Activated T-helper 9 cell treated with anti-CD3 and anti-CD28 coated beads, Interleukin-2, amount 50 U/mL, for 16 hours (primary cell): Measurements from ENCODE around the gene ZNF221.

Source experiments
- DNase-seq: peaks from one replicate; pipeline ENCODE4 v3.0.0-alpha.2; 2020; ENCODE audit warnings: low read depth

The ZNF221 gene

DNA sequence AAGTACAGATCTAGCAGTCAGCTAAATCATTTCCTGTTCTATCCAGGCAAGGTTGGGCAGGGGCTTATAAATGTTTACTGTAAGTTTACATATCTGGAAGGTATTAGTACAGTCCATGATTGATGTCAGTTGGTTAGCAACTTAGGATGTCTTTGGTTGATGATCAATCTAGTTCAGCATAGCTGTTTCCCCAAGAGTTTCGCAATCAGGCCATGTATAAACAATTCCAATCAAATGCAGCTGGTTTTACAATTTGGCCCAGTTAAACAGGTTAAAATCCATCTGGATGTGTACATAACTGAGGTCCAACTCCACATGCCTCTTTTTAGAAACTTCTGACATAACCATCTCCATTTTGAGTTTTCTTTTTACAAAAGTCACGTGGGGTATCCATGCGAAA is 6.9 kb downstream of the ZNF221 start:
- DNase-seq: no peak

DNA sequence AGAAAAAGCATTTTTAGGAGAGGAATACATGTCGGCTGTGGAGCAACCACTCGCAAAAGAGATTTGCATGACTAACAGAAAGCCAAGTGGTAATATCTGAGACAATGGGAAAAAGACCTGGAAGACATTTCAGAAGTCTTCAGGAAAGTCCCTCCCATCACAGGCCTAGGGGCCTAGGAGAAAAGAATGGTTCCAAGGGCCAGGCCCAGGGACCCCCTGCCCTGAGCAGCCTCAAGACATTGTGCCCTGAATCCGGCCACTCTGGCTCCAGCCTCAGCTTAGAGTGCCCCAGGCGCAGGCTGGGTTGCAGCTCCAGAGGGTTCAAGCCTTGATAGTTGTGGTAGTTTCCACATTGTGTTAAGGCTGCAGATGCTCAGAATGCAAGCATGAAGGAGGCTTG is 9.4 kb downstream of the ZNF221 start:
- no peak for DNase-seq

DNA sequence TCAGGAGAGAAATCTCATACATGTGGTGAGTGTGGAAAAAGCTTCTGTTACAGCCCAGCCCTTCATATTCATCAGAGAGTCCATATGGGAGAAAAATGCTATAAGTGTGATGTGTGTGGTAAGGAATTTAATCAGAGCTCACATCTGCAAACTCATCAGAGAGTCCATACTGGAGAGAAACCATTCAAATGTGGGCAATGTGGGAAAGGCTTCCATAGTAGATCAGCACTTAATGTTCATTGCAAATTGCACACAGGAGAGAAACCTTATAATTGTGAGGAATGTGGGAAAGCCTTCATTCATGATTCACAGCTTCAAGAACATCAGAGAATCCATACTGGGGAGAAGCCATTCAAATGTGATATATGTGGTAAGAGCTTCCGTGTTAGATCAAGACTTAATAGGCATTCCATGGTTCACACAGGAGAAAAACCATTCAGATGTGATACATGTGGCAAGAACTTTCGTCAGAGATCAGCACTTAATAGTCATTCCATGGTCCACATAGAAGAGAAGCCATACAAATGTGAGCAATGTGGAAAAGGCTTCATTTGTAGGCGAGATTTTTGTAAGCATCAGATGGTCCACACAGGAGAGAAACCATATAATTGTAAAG is 15.2 kb downstream of the ZNF221 start:
- no peak for DNase-seq

DNA sequence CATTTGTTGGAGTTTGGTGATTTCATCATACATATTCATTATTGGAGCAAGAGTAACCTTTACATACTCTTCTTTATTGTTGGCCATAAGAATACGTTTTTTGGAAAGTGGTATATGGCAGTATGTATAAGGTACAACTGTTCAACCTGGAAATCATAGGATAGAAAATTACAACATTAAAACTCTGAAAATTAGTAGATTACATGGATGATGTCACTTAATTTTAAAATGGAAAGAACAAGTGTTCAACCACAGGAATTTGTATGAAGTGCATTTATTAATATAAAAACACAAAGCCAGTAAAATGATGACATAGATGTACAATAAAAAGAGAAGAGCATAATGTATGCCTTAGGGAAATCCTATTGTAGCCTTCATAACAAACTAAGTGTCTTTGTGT is 25.7 kb downstream of the ZNF221 start:
- DNase-seq: no peak

DNA sequence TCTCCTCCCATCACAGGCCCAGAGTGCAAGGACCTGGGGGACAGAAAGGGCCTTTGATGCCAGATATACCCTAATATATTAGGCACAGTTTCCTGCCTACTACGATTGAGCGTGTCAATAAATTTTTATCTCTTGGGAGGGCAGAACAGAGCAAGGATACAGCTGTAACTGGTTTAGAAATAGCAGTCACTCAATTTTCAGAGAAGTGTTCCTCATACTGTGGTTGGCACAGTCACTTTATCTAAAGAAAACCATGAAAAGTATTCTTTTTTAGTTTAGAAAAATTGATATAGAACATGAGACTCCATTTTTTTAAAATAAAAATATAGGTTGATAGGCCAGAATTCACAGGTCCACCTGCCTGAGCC is 32.5 kb downstream of the ZNF221 start:
- DNase-seq: no peak

DNA sequence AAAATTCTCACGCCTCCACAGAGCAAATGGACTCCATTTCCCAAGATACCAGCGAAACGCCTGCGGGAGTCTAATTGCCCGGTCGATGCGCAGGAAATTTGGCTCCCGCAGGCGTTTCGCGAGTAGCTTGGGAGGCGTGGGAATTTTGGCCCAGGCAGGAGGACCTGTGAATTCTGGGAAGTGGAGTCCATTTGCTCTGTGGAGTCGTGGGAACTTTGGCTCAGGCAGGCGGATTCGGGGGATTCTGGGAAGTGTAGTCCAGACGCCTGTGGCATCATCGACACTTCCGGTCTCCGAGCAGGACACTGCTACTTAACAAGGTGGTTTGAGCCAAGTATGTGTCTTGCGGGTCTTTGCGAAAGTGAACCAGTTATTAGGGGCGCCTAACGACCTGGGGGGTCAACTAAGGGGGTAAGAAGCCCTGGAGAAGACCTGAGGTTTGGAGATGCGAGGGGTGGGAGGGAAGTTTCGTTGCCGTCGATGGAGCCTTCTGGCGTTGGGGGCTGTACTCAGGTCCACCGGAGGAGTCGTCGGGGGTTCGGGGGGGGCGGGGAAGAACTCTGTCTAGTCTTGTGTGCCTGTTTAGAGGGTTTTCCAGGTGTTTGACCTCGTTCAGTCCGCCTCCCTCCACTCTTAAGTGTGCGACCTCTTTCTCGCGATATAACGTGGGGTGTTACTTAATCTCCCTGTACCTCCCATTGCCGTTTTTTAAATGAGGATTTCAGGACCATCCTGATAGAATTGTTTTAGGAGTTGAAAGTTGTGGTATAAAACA is 33.1 kb downstream of the ZNF221 start, which contains the start of gene ZNF155:
Gene ZNF155 (plus strand): TSS at position 277 of the 775 bp plus-strand sequence. CDS start 4,356 bp downstream, outside the sequence.
- DNase-seq: peak; percentile 50

DNA sequence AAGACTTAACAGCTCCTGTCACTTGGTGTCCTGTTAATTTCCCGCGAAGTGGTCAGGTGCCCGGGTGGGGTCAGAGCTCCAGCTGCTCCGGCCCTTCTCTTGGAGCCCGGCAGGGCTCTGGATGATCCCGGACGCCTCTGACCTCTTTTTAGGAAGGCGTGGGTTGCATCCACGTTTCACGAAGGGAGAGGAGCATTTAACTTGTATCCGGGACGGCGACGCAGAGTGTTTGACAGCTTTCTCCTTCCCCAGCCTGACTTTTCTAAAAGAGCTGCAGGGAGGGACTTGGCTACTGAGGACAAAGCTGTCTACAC is 33.6 kb downstream of the ZNF221 start:
- DNase-seq: no peak

DNA sequence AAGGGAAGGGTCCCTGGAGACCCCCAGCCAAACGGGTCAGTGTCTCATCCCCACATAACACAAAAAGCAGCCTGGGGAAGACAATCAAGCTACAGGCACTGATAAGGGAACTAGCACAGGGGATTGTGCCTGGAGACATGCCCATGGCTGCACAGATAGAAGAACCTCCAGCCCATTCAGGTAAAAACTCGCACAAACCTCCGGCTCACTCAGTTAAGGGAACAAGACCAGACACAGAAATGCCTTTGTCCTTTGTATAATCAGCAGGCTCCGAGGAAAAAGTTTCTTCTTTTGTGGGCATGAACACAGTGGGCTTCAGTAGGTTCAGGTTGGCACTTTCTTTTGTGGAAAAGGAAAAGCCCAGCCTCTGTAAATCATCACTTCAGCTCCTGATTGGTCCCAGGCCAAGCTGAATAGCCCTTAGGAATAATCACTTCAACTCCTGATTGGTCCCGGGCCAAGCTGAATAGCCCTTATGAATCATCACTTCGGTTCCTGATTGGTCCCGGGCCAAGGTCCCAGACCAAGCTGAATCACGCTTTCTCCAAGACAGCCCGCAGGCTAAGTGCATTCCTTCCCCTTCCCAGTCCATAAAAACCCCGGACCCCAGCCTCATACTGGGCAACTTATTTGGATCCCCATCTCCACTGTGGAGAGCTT is 46.7 kb downstream of the ZNF221 start:
- no peak for DNase-seq

DNA sequence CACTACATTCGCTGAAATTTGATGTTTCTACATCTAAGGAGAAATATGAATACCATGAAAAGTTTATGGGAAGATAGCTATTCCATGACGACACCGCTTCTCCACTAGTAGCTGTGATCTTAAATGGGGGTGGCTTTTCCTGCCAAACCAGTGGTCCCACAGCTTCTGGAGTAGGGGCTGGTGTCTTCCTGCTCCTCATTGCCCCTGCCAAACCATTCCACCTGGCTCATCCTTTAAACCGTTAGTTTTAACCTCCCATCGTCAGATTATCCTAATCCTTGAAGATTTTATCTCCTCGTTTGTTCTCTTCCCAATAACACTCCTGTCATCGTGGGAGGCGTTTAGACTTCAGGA is 51.2 kb downstream of the ZNF221 start:
- no peak for DNase-seq

DNA sequence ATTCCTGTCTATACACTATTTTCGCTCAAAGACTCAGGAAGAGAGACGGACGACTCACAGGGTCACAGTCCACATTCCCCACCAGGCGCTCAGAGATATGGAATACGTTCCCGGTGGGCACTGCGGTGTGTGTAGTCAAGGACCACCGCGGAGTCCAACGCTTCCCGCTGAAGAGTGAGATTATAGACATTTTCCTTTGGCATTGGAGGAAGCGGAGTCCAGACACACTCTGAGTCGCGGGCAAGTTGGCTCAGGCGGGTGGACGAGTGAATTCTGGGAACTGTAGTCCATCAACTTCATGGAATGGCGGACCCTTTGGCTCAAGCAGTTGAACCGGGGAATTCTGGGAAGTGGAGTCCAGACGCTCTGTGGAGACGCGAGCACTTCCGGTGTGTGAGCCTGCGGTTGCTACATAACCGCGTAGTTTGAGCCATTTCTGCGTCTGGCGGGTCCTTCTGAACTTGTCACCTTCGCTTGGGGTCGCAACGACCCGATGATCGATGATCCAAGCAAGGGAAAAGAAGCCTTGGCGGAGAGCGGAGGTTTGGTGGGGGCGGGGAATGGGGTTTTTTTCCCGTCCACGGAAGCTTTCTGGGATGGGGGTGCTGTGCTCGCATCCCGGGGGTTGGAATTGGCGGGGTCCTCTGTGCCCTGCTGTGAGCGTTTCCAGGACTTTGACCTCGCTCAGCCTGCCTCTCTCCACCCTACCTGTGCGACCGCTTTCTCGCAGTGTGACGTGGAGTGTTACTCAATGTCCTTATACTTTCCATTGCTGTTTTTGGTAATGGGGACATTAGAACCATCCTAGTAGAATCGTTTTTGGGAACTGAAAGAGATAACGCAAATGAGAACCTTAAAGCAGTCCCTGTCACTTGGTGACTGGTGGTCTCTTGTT is 51.8 kb downstream of the ZNF221 start, which contains the start of gene ZNF230:
Gene ZNF230 (plus strand): TSS at position 392 of the 895 bp plus-strand sequence. CDS start 4,122 bp downstream, outside the sequence.
- DNase-seq: peak; percentile 72

DNA sequence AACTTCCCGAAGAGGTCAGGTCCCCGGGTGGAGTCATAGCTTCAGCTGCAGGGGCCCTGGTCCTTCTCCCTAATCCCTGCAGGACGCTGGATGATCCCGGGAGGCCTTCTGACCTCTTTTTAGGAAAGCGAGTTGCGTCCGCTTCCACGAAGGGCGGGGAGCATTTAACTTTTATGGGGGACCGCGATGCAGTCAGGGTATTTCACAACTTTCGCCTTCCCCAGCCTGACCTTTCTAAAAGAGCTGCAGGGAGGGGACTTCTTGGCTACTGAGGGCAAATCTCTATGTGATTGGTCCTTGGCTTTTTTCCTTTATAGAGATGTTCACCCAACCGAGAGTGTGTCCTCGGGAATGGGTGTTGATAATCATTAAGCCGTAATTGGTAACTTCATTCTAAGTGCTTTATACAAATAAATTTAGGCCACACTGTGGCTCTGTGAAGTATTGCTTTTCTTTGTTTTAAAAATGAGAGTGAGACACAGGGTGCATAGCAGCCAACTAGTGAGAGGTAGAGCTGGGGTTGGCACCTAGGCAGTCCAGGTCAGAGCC is 52.5 kb downstream of the ZNF221 start:
- no peak for DNase-seq

DNA sequence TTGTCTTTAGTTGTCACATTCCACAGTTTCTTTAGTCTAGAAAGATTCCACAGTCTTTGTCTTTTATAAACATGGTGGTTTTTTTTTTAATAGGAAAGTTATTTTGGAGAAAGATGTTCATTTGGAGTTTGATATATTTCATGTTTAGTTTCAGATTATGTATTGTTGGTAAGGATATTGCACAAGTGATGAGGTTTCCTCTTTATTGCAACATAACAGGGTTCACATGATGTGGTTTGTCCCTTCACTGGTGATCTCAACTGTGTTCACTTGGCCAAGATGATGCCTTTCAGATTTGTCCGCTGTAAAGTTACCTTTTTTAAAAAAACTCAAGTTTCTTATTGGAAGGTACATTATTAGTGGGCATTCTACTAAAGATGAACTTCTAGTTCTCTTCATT is 54.9 kb downstream of the ZNF221 start:
- DNase-seq: no peak

DNA sequence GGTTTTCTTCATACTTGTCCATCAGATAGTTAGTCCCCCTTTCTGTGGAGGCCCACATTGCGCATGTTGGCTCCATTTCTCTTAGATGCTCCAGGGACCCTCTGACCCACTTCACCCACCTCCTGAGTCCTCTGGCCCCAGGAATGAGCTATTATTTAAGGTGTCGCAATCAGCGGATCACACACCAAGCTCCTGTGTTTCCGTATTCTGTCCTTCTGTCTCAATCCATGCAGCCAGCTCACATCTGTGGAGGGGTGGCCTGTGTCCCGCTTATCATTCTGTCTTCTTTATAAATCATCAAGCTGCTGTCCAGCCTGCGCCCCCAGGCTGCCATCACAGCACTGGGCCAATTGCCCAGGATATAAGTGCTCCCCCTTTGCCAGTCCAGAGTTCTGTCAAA is 56.4 kb downstream of the ZNF221 start:
- no peak for DNase-seq

DNA sequence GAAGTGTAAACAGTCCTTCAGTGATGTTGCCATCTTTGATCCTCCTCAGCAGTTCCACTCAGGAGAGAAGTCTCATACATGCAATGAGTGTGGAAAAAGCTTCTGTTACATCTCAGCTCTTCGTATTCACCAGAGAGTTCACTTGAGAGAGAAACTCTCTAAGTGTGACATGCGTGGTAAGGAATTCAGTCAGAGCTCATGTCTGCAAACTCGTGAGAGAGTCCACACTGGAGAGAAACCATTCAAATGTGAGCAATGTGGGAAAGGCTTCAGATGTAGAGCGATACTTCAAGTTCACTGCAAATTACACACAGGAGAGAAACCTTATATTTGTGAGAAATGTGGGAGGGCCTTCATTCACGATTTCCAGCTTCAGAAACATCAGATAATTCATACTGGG is 59.4 kb downstream of the ZNF221 start:
- no peak for DNase-seq
